ENCODE results near the gene DXO.

DXO gene

GRCh38 chr6:31954511-31954910 is 17.4 kb downstream of the DXO start:
- TF ChIP-seq ZNF274 (IDR thresholded peaks at IDR 0.05; ENCODE audit: low read depth, low read length) (no peak), SUZ12 (IDR thresholded peaks at IDR 0.05; ENCODE audit: extremely low read depth, insufficient read depth, insufficient read length) (no peak), YY1 (IDR thresholded peaks at IDR 0.05; ENCODE audit: insufficient read depth, insufficient read length) (no peak)
- no peaks in the 10 kb centered on the region for H3K4me1 ChIP-seq (ENCODE audit: insufficient read depth, insufficient read length)
- H3K9ac ChIP-seq (ENCODE audit: insufficient read length, low read depth): no peak overlapping the region
- no peak overlapping the region for H3K4me3 ChIP-seq (ENCODE audit: insufficient read length, low read depth)
- H3K9me3 ChIP-seq (ENCODE audit: insufficient read depth, low read length): no peaks in the 10 kb centered on the region
- H3K27me3 ChIP-seq (ENCODE audit: insufficient read depth, insufficient read length): no peaks in the 10 kb centered on the region
- DNase-seq (ENCODE audit: low read depth, low spot score): no peak
- peaks cover 72% of the 10 kb centered on the region for H3K36me3 ChIP-seq (ENCODE audit: insufficient read depth, insufficient read length, low read length)

DNA sequence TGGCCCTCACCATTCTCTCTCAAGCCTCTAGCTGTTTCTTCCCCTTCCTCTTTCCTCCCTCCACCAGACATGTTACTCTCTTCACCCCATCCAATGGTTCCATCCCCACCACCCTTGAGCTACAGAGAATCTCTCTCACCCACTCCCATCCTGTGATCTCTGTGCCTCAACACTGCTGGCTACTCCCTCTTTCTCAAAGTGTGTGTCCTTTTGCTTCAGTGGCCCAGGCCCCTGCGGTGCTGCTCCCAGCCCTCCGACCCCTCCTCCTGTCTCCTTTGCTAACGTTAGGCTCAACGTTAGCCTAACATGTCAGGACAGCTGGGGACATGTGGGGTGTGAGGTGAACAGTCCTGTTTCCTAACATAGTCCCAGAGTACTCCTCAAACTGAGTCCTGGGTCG is 19.0 kb downstream of the DXO start:
- Histone ChIP-seq H3K4me1 (ENCODE audit: insufficient read depth, insufficient read length) (no peaks in the 10 kb centered on the region), H3K9me3 (ENCODE audit: insufficient read depth, low read length) (no peaks in the 10 kb centered on the region), H3K27me3 (ENCODE audit: insufficient read depth, insufficient read length) (no peaks in the 10 kb centered on the region), H3K36me3 (ENCODE audit: insufficient read depth, insufficient read length, low read length) (peaks cover 72% of the 10 kb centered on the region), H3K4me3 (ENCODE audit: insufficient read length, low read depth) (no peak overlapping the region), H3K9ac (ENCODE audit: insufficient read length, low read depth) (no peak overlapping the region)
- TF ChIP-seq YY1 (IDR thresholded peaks at IDR 0.05; ENCODE audit: insufficient read depth, insufficient read length) (no peak), ZNF274 (IDR thresholded peaks at IDR 0.05; ENCODE audit: low read depth, low read length) (no peak), SUZ12 (IDR thresholded peaks at IDR 0.05; ENCODE audit: extremely low read depth, insufficient read depth, insufficient read length) (no peak)
- no peak for DNase-seq (ENCODE audit: low read depth, low spot score)

GRCh38 chr6:31952140-31952805 is 19.7 kb downstream of the DXO start:
- peaks cover 66% of the 10 kb centered on the region for H3K36me3 ChIP-seq (ENCODE audit: insufficient read depth, insufficient read length, low read length)
- DNase-seq (ENCODE audit: low read depth, low spot score): peak; percentile 6
- no peaks in the 10 kb centered on the region for H3K4me1 ChIP-seq (ENCODE audit: insufficient read depth, insufficient read length)
- H3K4me3 ChIP-seq (ENCODE audit: insufficient read length, low read depth): no peak overlapping the region
- H3K9me3 ChIP-seq (ENCODE audit: insufficient read depth, low read length): no peaks in the 10 kb centered on the region
- H3K9ac ChIP-seq (ENCODE audit: insufficient read length, low read depth): no peak overlapping the region
- no peak for TF ChIP-seq YY1 (IDR thresholded peaks at IDR 0.05; ENCODE audit: insufficient read depth, insufficient read length)
- no peak for TF ChIP-seq ZNF274 (IDR thresholded peaks at IDR 0.05; ENCODE audit: low read depth, low read length)
- TF ChIP-seq SUZ12 (IDR thresholded peaks at IDR 0.05; ENCODE audit: extremely low read depth, insufficient read depth, insufficient read length): no peak
- H3K27me3 ChIP-seq (ENCODE audit: insufficient read depth, insufficient read length): no peaks in the 10 kb centered on the region

DNA sequence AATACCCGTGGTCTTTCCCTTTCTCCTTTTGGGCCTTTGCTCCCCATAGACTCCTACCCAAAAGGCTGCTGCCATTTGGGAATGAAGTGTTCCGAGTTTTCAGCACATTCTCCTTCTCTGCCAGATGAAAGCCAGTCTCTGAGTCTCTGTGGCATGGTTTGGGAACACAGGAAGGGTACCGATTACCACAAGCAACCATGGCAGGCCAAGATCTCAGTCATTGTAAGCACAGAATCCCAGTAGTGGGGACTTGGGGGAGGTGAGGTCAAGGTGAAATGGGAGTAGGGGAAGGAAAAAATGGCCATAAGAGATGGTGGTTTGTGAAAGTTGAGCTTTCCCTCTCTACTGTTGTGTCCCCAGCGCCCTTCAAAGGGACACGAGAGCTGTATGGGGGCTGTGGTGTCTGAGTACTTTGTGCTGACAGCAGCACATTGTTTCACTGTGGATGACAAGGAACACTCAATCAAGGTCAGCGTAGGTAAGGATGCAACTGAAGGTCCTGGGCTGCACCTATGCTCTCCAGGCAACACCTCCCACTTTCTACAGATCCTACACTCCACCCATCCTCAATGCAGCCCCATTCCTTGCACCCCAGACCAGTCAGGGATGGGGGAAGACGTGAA is 21.9 kb downstream of the DXO start:
- H3K4me1 ChIP-seq (ENCODE audit: insufficient read depth, insufficient read length): no peaks in the 10 kb centered on the region
- TF ChIP-seq SUZ12 (IDR thresholded peaks at IDR 0.05; ENCODE audit: extremely low read depth, insufficient read depth, insufficient read length) (no peak), ZNF274 (IDR thresholded peaks at IDR 0.05; ENCODE audit: low read depth, low read length) (no peak), YY1 (IDR thresholded peaks at IDR 0.05; ENCODE audit: insufficient read depth, insufficient read length) (no peak)

DNA sequence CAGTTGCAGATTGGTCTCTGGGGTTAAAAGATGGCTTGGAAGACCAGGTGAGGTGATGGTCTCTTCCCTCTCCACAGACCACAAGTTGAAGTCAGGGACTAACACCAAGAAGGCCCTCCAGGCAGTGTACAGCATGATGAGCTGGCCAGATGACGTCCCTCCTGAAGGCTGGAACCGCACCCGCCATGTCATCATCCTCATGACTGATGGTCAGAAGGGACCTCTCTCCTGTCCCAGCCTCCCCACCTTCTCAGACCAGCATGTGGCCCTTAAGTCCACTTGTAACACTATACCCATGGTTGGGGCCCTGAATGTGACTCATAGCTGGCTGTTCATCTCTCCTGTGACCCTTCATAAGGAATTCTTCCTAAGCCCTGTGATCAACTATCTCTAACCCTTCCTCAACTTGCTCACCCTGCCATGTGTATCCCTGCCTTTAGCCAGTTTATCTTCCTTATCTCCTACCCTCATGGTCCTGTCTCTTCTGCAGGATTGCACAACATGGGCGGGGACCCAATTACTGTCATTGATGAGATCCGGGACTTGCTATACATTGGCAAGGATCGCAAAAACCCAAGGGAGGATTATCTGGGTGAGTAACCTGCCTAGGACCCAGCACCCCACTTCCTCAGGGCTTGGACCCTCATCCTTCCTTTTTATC is 23.1 kb downstream of the DXO start:
- no peak for DNase-seq (ENCODE audit: low read depth, low spot score)
- H3K4me3 ChIP-seq (ENCODE audit: insufficient read length, low read depth): no peak overlapping the region
- no peaks in the 10 kb centered on the region for H3K9me3 ChIP-seq (ENCODE audit: insufficient read depth, low read length)
- no peaks in the 10 kb centered on the region for H3K4me1 ChIP-seq (ENCODE audit: insufficient read depth, insufficient read length)
- no peak overlapping the region for H3K9ac ChIP-seq (ENCODE audit: insufficient read length, low read depth)
- TF ChIP-seq ZNF274 (IDR thresholded peaks at IDR 0.05; ENCODE audit: low read depth, low read length) (no peak), YY1 (IDR thresholded peaks at IDR 0.05; ENCODE audit: insufficient read depth, insufficient read length) (no peak), SUZ12 (IDR thresholded peaks at IDR 0.05; ENCODE audit: extremely low read depth, insufficient read depth, insufficient read length) (no peak)
- H3K36me3 ChIP-seq (ENCODE audit: insufficient read depth, insufficient read length, low read length): peaks cover 36% of the 10 kb centered on the region
- no peaks in the 10 kb centered on the region for H3K27me3 ChIP-seq (ENCODE audit: insufficient read depth, insufficient read length)

More for the DNA sequence above, 21.9 kb downstream of the DXO start:
- Histone ChIP-seq H3K9me3 (ENCODE audit: insufficient read depth, low read length) (no peaks in the 10 kb centered on the region), H3K27me3 (ENCODE audit: insufficient read depth, insufficient read length) (no peaks in the 10 kb centered on the region), H3K4me3 (ENCODE audit: insufficient read length, low read depth) (no peak overlapping the region), H3K9ac (ENCODE audit: insufficient read length, low read depth) (no peak overlapping the region), H3K36me3 (ENCODE audit: insufficient read depth, insufficient read length, low read length) (peaks cover 48% of the 10 kb centered on the region)
- no peak for DNase-seq (ENCODE audit: low read depth, low spot score)

GRCh38 chr6:31948306-31948705 is 23.6 kb downstream of the DXO start:
- H3K4me1 ChIP-seq (ENCODE audit: insufficient read depth, insufficient read length): no peaks in the 10 kb centered on the region
- TF ChIP-seq SUZ12 (IDR thresholded peaks at IDR 0.05; ENCODE audit: extremely low read depth, insufficient read depth, insufficient read length): no peak
- no peak for TF ChIP-seq ZNF274 (IDR thresholded peaks at IDR 0.05; ENCODE audit: low read depth, low read length)
- no peak for TF ChIP-seq YY1 (IDR thresholded peaks at IDR 0.05; ENCODE audit: insufficient read depth, insufficient read length)
- no peaks in the 10 kb centered on the region for H3K9me3 ChIP-seq (ENCODE audit: insufficient read depth, low read length)
- no peak for DNase-seq (ENCODE audit: low read depth, low spot score)
- H3K27me3 ChIP-seq (ENCODE audit: insufficient read depth, insufficient read length): no peaks in the 10 kb centered on the region
- no peak overlapping the region for H3K9ac ChIP-seq (ENCODE audit: insufficient read length, low read depth)
- peaks cover 30% of the 10 kb centered on the region for H3K36me3 ChIP-seq (ENCODE audit: insufficient read depth, insufficient read length, low read length)
- H3K4me3 ChIP-seq (ENCODE audit: insufficient read length, low read depth): no peak overlapping the region

- H3K36me3 ChIP-seq (ENCODE audit: insufficient read depth, insufficient read length, low read length): peaks cover 26% of the 10 kb centered on the region
- no peak for DNase-seq (ENCODE audit: low read depth, low spot score)
- no peaks in the 10 kb centered on the region for H3K27me3 ChIP-seq (ENCODE audit: insufficient read depth, insufficient read length)
- no peaks in the 10 kb centered on the region for H3K9me3 ChIP-seq (ENCODE audit: insufficient read depth, low read length)
- no peaks in the 10 kb centered on the region for H3K4me1 ChIP-seq (ENCODE audit: insufficient read depth, insufficient read length)
- H3K9ac ChIP-seq (ENCODE audit: insufficient read length, low read depth): no peak overlapping the region
- no peak overlapping the region for H3K4me3 ChIP-seq (ENCODE audit: insufficient read length, low read depth)
- TF ChIP-seq SUZ12 (IDR thresholded peaks at IDR 0.05; ENCODE audit: extremely low read depth, insufficient read depth, insufficient read length) (no peak), ZNF274 (IDR thresholded peaks at IDR 0.05; ENCODE audit: low read depth, low read length) (no peak), YY1 (IDR thresholded peaks at IDR 0.05; ENCODE audit: insufficient read depth, insufficient read length) (no peak)
Observed at GRCh38 chr6:31947864-31948263, 24.1 kb downstream of the DXO start.

Data from NT2/D1 (cell line).